ENCODE measurements around the gene CAPZB. TPM values are rescaled to one million over a fixed set of nuclear protein-coding genes. Genes with fewer than 3 reads are reported as not detected.

The CAPZB gene
- total RNA-seq, 1 donor from 2014 or later = 403 TPM

- Mint-ChIP-seq H3K27ac (ENCODE audit: unreplicated experiment) (no peak overlapping the region), H3K4me1 (ENCODE audit: unreplicated experiment) (no peaks in the 10 kb centered on the region), H3K36me3 (ENCODE audit: unreplicated experiment) (peaks cover 14% of the 10 kb centered on the region), H3K27me3 (ENCODE audit: unreplicated experiment) (no peaks in the 10 kb centered on the region), H3K4me3 (ENCODE audit: unreplicated experiment) (no peak overlapping the region), H3K9me3 (ENCODE audit: unreplicated experiment) (no peaks in the 10 kb centered on the region)
- TF ChIP-seq CTCF (IDR thresholded peaks at IDR 0.05) = no peak
- no peak for DNase-seq (ENCODE audit: extremely low spot score, unreplicated experiment)
Observed at GRCh38 chr1:19329188-19329587, 156.2 kb downstream of the CAPZB start.

- H3K27me3 Mint-ChIP-seq (ENCODE audit: unreplicated experiment) = no peaks in the 10 kb centered on the region
- no peak overlapping the region for H3K4me3 Mint-ChIP-seq (ENCODE audit: unreplicated experiment)
- TF ChIP-seq CTCF (IDR thresholded peaks at IDR 0.05) = no peak
- no peak for DNase-seq (ENCODE audit: extremely low spot score, unreplicated experiment)
- no peaks in the 10 kb centered on the region for H3K9me3 Mint-ChIP-seq (ENCODE audit: unreplicated experiment)
- H3K27ac Mint-ChIP-seq (ENCODE audit: unreplicated experiment) = no peak overlapping the region
- no peaks in the 10 kb centered on the region for H3K4me1 Mint-ChIP-seq (ENCODE audit: unreplicated experiment)
- H3K36me3 Mint-ChIP-seq (ENCODE audit: unreplicated experiment) = peaks cover 14% of the 10 kb centered on the region
Observed at GRCh38 chr1:19328486-19328885, 156.9 kb downstream of the CAPZB start.

GRCh38 chr1:19327736-19328135 is 157.6 kb downstream of the CAPZB start:
- no peaks in the 10 kb centered on the region for H3K9me3 Mint-ChIP-seq (ENCODE audit: unreplicated experiment)
- no peak for DNase-seq (ENCODE audit: extremely low spot score, unreplicated experiment)
- H3K4me1 Mint-ChIP-seq (ENCODE audit: unreplicated experiment) = no peaks in the 10 kb centered on the region
- no peak overlapping the region for H3K27ac Mint-ChIP-seq (ENCODE audit: unreplicated experiment)
- no peaks in the 10 kb centered on the region for H3K27me3 Mint-ChIP-seq (ENCODE audit: unreplicated experiment)
- no peak overlapping the region for H3K4me3 Mint-ChIP-seq (ENCODE audit: unreplicated experiment)
- H3K36me3 Mint-ChIP-seq (ENCODE audit: unreplicated experiment) = peaks cover 17% of the 10 kb centered on the region
- no peak for TF ChIP-seq CTCF (IDR thresholded peaks at IDR 0.05)

GRCh38 chr1:19327301-19327700 is 158.0 kb downstream of the CAPZB start:
- H3K4me3 Mint-ChIP-seq (ENCODE audit: unreplicated experiment) = no peak overlapping the region
- H3K27ac Mint-ChIP-seq (ENCODE audit: unreplicated experiment) = no peak overlapping the region

GRCh38 chr1:19326748-19327065 is 158.6 kb downstream of the CAPZB start:
- Mint-ChIP-seq H3K27ac (ENCODE audit: unreplicated experiment) (no peak overlapping the region), H3K9me3 (ENCODE audit: unreplicated experiment) (no peaks in the 10 kb centered on the region), H3K36me3 (ENCODE audit: unreplicated experiment) (peaks cover 21% of the 10 kb centered on the region), H3K4me3 (ENCODE audit: unreplicated experiment) (no peak overlapping the region), H3K27me3 (ENCODE audit: unreplicated experiment) (no peaks in the 10 kb centered on the region), H3K4me1 (ENCODE audit: unreplicated experiment) (no peaks in the 10 kb centered on the region)
- DNase-seq (ENCODE audit: extremely low spot score, unreplicated experiment) = no peak
- TF ChIP-seq CTCF (IDR thresholded peaks at IDR 0.05) = no peak

More at GRCh38 chr1:19327301-19327700, 158.0 kb downstream of the CAPZB start:
- Mint-ChIP-seq H3K9me3 (ENCODE audit: unreplicated experiment) (no peaks in the 10 kb centered on the region), H3K4me1 (ENCODE audit: unreplicated experiment) (no peaks in the 10 kb centered on the region), H3K27me3 (ENCODE audit: unreplicated experiment) (no peaks in the 10 kb centered on the region), H3K36me3 (ENCODE audit: unreplicated experiment) (peaks cover 20% of the 10 kb centered on the region)
- no peak for TF ChIP-seq CTCF (IDR thresholded peaks at IDR 0.05)
- DNase-seq (ENCODE audit: extremely low spot score, unreplicated experiment) = no peak

All from osteocyte (in vitro differentiated cells).